CD8-positive, alpha-beta memory T cell (primary cell): ENCODE data around the gene HOXB5. TPM values are rescaled to one million over a fixed set of nuclear protein-coding genes. Genes with fewer than 3 reads are reported as not detected.

Source experiments
- CTCF ChIA-PET: fragments of 350-600 bp; sonication (Branson Sonifier 250); formaldehyde crosslinking; loops from one replicate; lab custom pipeline; 2021; ENCODE audit warnings: antibody characterized with exemption; lab: Charles Lee
- POLR2A ChIA-PET: fragments of 350-600 bp; sonication (Branson Sonifier 250); formaldehyde crosslinking; loops from one replicate; lab custom pipeline; 2021; ENCODE audit warnings: antibody characterized with exemption; lab: Charles Lee
- DNase-seq, 5 donors: peaks; one replicate each; pipeline versions ENCODE4 v3.0.0 to v3.0.0-alpha.2; 2020 to 2022; ENCODE audit warnings: mixed read lengths in 1 of 5
- H3K27ac ChIP-seq: one replicate; pipeline ENCODE4 v1.7.0; 2013; ENCODE audit warnings: low read depth, mild to moderate bottlenecking, low read length, moderate library complexity
- H3K27me3 ChIP-seq: 2 replicates; pipeline ENCODE4 v1.7.0; 2013; ENCODE audit warnings: low read length, mild to moderate bottlenecking; ENCODE audit not compliant: insufficient read depth, poor library complexity, severe bottlenecking
- H3K36me3 ChIP-seq: 2 replicates; pipeline ENCODE4 v1.7.0; 2013; ENCODE audit warnings: mild to moderate bottlenecking, low read length, moderate library complexity; ENCODE audit not compliant: insufficient read depth
- H3K4me1 ChIP-seq: 2 replicates; pipeline ENCODE4 v1.7.0; 2013; ENCODE audit warnings: mild to moderate bottlenecking, low read length, moderate library complexity; ENCODE audit not compliant: insufficient read depth
- H3K4me3 ChIP-seq: 2 replicates; pipeline ENCODE4 v1.7.0; 2013; ENCODE audit warnings: mild to moderate bottlenecking, low read length
- H3K9me3 ChIP-seq: 2 replicates; pipeline ENCODE4 v1.7.0; 2013; ENCODE audit warnings: mild to moderate bottlenecking, low read length
- H3K27ac Mint-ChIP-seq, 8 donors: one replicate each; pipeline ENCODE4 v1.8.0; 2020 to 2021; ENCODE audit warnings: mixed read lengths in 8 of 8, mild to moderate bottlenecking in 6 of 8, inconsistent platforms in 3 of 8, moderate library complexity in 3 of 8
- H3K27me3 Mint-ChIP-seq, 2 donors: one replicate each; pipeline ENCODE4 v1.8.0; 2020 to 2021; ENCODE audit warnings: mixed read lengths in 2 of 2, mild to moderate bottlenecking in 1 of 2, moderate library complexity in 1 of 2
- H3K36me3 Mint-ChIP-seq, 3 donors: one replicate each; pipeline ENCODE4 v1.8.0; 2020 to 2021; ENCODE audit warnings: mixed read lengths in 3 of 3, inconsistent platforms in 1 of 3, mild to moderate bottlenecking in 1 of 3
- H3K4me1 Mint-ChIP-seq, 3 donors: one replicate each; pipeline ENCODE4 v1.8.0; 2020 to 2021; ENCODE audit warnings: mixed read lengths in 3 of 3, inconsistent platforms in 1 of 3, mild to moderate bottlenecking in 1 of 3
- H3K4me3 Mint-ChIP-seq, 7 donors: one replicate each; pipeline ENCODE4 v1.8.0; 2020 to 2021; ENCODE audit warnings: mixed read lengths in 7 of 7, mild to moderate bottlenecking in 6 of 7, moderate library complexity in 4 of 7, inconsistent platforms in 2 of 7
- H3K9me3 Mint-ChIP-seq, 5 donors: one replicate each; pipeline ENCODE4 v1.8.0; 2020 to 2022; ENCODE audit warnings: mixed read lengths in 5 of 5, mild to moderate bottlenecking in 3 of 5, moderate library complexity in 2 of 5, inconsistent platforms in 1 of 5
- polyA plus RNA-seq: library from polyadenylated mRNA; unstranded; fragments of 300-500 nt; fragmentation: Illumina TruSeq; gene quantifications from one replicate; pipeline ENCODE4 v1.2.3, GENCODE V29; 2021
- total RNA-seq, 2 experiments: library from RNA; stranded (reverse); gene quantifications; one replicate each; pipeline ENCODE4 v1.2.3, GENCODE V29; 2021

HOXB5 gene
- total and polyA plus RNA-seq, 3 experiments from 2014 or later = not detected

DNA sequence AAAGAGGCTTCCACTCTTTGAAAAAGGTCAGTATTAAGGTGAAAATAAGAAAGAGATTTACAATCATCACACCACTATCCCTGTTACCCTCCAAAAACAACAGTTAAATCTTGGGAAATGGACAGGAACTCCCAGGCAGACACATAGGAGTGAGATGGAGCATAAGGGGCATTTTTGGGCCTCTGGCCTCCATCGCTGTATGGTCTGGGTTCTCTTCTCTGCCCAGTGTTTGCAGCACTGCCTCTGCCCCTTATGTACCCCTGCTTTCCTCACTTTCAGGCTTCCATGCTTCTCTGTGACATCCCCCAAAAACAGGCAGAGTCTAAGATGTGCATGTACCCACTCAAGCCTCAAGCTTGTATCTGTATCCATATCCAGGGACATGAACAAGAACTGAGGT, 48.0 kb downstream of the HOXB5 start:
- Histone ChIP-seq H3K27me3 (peaks cover 4% of the 10 kb centered on the region), H3K36me3 (no peaks in the 10 kb centered on the region), H3K4me3 (no peak overlapping the region), H3K4me1 (peaks cover 32% of the 10 kb centered on the region), H3K9me3 (no peaks in the 10 kb centered on the region), H3K27ac (peak overlapping the region; percentile 92)
- Mint-ChIP-seq H3K36me3 (peaks cover 0 to 27% (median 1%) of the 10 kb centered on the region in 3 donors), H3K27me3 (peaks cover 7 to 17% of the 10 kb centered on the region in 2 donors), H3K4me1 (peaks cover 22 to 61% (median 28%) of the 10 kb centered on the region in 3 donors), H3K27ac (peak overlapping the region; percentile 13 to 97 (median 82)), H3K9me3 (no peaks in the 10 kb centered on the region), H3K4me3 (peak overlapping the region; percentile 65 to 98 (median 92))
- ChIA-PET CTCF (no interaction called here), POLR2A (no interaction called here)
- DNase-seq = peak in 1 of 5 donors; percentile 4

DNA sequence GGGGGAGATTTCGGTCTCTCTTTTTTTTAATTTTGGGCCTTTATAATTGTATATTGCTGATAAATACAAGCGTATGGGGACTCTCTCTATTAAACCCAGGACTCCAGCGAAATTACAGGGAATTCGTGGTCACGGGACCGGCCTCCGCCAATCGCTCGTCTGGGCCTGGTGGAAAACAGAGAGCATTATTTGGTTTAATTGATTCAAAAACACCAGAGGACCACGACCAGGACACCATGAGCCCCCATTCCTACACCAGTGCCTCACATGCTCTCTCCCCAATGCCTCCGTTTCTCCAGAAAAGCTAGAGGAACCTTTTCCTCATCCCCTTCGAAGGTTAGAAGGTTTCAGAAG, 48.6 kb downstream of the HOXB5 start, which contains the start of gene HOXB2:
HOXB2 (minus strand) TSS at position 88 of the 354 bp plus-strand sequence. CDS start 198 bp downstream, outside the sequence.
- CTCF ChIA-PET = no interaction called here
- no peaks in the 10 kb centered on the region for H3K36me3 ChIP-seq
- peaks cover 4% of the 10 kb centered on the region for H3K27me3 ChIP-seq
- DNase-seq = peak in 1 of 5 donors; percentile 27
- H3K4me1 ChIP-seq = peaks cover 32% of the 10 kb centered on the region
- no peaks in the 10 kb centered on the region for H3K9me3 Mint-ChIP-seq
- POLR2A ChIA-PET = no interaction called here
- no peaks in the 10 kb centered on the region for H3K9me3 ChIP-seq
- peaks cover 7 to 19% of the 10 kb centered on the region in 2 donors for H3K27me3 Mint-ChIP-seq
- peak within 1 kb of the TSS; percentile 88 to 99 (median 95) for H3K4me3 Mint-ChIP-seq
- peaks cover 28 to 67% (median 28%) of the 10 kb centered on the region in 3 donors for H3K4me1 Mint-ChIP-seq
- H3K27ac Mint-ChIP-seq = peak within 1 kb of the TSS; percentile 85 to 97 (median 92)
- H3K27ac ChIP-seq = peak within 1 kb of the TSS; percentile 92
- peak within 1 kb of the TSS; percentile 81 for H3K4me3 ChIP-seq
- H3K36me3 Mint-ChIP-seq = peaks cover 0 to 27% (median 1%) of the 10 kb centered on the region in 3 donors

- peak overlapping the region; percentile 92 for H3K27ac ChIP-seq
- no peaks in the 10 kb centered on the region for H3K36me3 ChIP-seq
- peak overlapping the region; percentile 81 for H3K4me3 ChIP-seq
- ChIA-PET POLR2A (interaction anchor here (0.6 to 1.6 kb wide), 5 partner anchors 33 to 103 kb away, joined by 3 to 5 read pairs (median 4); partner anchors contain the start of gene HOXB5), CTCF (interaction anchor here (1.0 to 1.9 kb wide), 3 partner anchors 10 to 52 kb away, joined by 3 to 5 read pairs (median 4); no protein-coding TSS in a partner anchor)
- Mint-ChIP-seq H3K4me1 (peaks cover 28 to 70% (median 29%) of the 10 kb centered on the region in 3 donors), H3K27ac (peak overlapping the region; percentile 85 to 97 (median 92)), H3K4me3 (peak overlapping the region; percentile 88 to 99 (median 95)), H3K36me3 (peaks cover 0 to 23% (median 1%) of the 10 kb centered on the region in 3 donors), H3K9me3 (no peaks in the 10 kb centered on the region), H3K27me3 (peaks cover 7 to 22% of the 10 kb centered on the region in 2 donors)
- DNase-seq = peak in 4 of 5 donors; percentile 19 to 62 (median 38)
- H3K4me1 ChIP-seq = peaks cover 32% of the 10 kb centered on the region
- H3K9me3 ChIP-seq = no peaks in the 10 kb centered on the region
- H3K27me3 ChIP-seq = peaks cover 4% of the 10 kb centered on the region
Observed at GRCh38 chr17:48544349-48545021, 49.1 kb downstream of the HOXB5 start.

DNA sequence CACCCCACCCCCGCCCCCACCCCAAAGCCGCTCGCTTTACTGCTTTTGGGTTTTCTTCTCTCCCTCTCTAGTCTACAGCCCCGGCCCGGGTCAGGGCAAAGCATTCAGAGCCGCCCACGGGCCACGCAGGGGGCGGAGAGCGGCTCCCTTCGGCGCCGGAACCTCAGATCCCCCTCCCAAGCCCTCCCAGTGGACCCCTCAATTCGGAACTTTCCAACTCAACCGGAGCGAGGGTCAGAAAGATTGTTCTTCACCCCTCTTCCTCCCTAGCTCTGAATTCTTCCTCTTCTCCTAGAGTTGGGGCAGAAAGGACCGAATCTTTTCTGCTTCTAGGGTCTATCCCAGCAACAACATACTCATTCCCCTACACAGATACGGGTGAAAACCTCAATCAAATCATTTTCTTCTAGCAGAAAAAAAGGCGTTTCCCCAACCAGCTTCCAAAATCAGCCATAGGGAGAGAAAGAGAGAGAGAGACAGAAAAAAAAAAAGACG, 49.7 kb downstream of the HOXB5 start:
- POLR2A ChIA-PET = interaction anchor here (0.6 to 1.6 kb wide), 5 partner anchors 34 to 103 kb away, joined by 3 to 5 read pairs (median 4); partner anchors contain the start of gene HOXB5
- Histone ChIP-seq H3K9me3 (no peaks in the 10 kb centered on the region), H3K4me3 (peak overlapping the region; percentile 81), H3K27me3 (peaks cover 4% of the 10 kb centered on the region), H3K27ac (peak overlapping the region; percentile 92), H3K4me1 (peaks cover 30% of the 10 kb centered on the region), H3K36me3 (no peaks in the 10 kb centered on the region)
- CTCF ChIA-PET = interaction anchor here (1.0 to 1.9 kb wide), 3 partner anchors 9 to 52 kb away, joined by 3 to 5 read pairs (median 4); no protein-coding TSS in a partner anchor
- Mint-ChIP-seq H3K4me1 (peaks cover 28 to 70% (median 29%) of the 10 kb centered on the region in 3 donors), H3K4me3 (peak overlapping the region; percentile 88 to 99 (median 95)), H3K9me3 (no peaks in the 10 kb centered on the region), H3K27me3 (peaks cover 7 to 22% of the 10 kb centered on the region in 2 donors), H3K27ac (peak overlapping the region; percentile 85 to 97 (median 92)), H3K36me3 (peaks cover 0 to 23% (median 0%) of the 10 kb centered on the region in 3 donors)
- peak in 2 of 5 donors; percentile 6 to 49 for DNase-seq

DNA sequence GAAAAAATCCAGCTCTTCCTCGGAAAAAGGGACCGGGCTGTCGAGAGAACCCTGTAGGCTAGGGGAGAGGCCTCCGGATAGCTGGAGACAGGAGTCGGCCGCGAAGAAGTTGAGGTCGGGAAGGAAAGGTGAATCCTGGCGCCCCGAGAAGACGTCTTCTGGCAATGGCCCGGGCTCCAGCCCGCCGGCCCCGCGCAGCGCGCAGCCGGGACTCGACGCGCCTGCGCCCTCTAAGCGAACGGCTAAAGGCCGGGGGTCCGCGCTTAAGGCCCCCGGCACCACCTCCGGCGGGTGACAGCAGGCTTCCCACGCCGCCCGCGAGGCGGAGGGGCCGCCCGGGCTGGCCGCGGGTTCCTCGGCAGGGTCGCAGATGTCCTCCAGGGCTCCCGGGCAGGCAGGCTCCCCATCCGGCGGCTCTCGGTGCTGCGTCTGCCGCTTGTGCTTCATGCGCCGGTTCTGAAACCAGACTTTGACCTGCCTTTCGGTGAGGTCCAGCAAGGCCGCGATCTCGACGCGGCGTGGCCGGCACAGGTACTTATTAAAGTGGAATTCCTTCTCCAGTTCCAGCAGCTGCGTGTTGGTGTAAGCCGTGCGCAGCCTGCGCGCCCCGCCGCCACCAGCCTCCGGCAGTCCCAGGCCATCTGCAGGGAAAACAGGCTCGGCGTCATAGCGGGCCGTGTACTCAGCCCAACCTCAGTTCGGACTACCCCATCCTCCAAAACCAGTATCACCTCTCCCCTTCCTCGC, 50.3 kb downstream of the HOXB5 start:
- ChIA-PET POLR2A (interaction anchor here (1.2 to 1.6 kb wide), 5 partner anchors 34 to 102 kb away, joined by 4 to 5 read pairs (median 4); no protein-coding TSS in a partner anchor), CTCF (interaction anchor here (1.0 to 1.9 kb wide), 4 partner anchors 8 to 51 kb away, joined by 3 to 5 read pairs (median 4); no protein-coding TSS in a partner anchor)
- DNase-seq = peak; percentile 32 to 75 (median 48)
- peak overlapping the region; percentile 92 for H3K27ac ChIP-seq
- Mint-ChIP-seq H3K36me3 (peaks cover 0 to 23% (median 0%) of the 10 kb centered on the region in 3 donors), H3K4me1 (peaks cover 24 to 66% (median 29%) of the 10 kb centered on the region in 3 donors), H3K4me3 (peak overlapping the region; percentile 88 to 99 (median 95)), H3K9me3 (no peaks in the 10 kb centered on the region), H3K27ac (peak overlapping the region; percentile 85 to 100 (median 94)), H3K27me3 (peaks cover 7 to 22% of the 10 kb centered on the region in 2 donors)
- peak overlapping the region; percentile 81 for H3K4me3 ChIP-seq
- H3K27me3 ChIP-seq = peaks cover 4% of the 10 kb centered on the region
- peaks cover 25% of the 10 kb centered on the region for H3K4me1 ChIP-seq
- no peaks in the 10 kb centered on the region for H3K9me3 ChIP-seq
- H3K36me3 ChIP-seq = no peaks in the 10 kb centered on the region

GRCh38 chr17:48542698-48543106, 50.9 kb downstream of the HOXB5 start:
- Mint-ChIP-seq H3K36me3 (peaks cover 0 to 23% (median 0%) of the 10 kb centered on the region in 3 donors), H3K4me1 (peaks cover 18 to 60% (median 26%) of the 10 kb centered on the region in 3 donors), H3K27me3 (peaks cover 7 to 22% of the 10 kb centered on the region in 2 donors), H3K9me3 (no peaks in the 10 kb centered on the region), H3K4me3 (peak overlapping the region; percentile 87 to 99 (median 92)), H3K27ac (peak overlapping the region; percentile 85 to 100 (median 94))
- peak in 1 of 5 donors; percentile 42 for DNase-seq
- Histone ChIP-seq H3K27me3 (peaks cover 4% of the 10 kb centered on the region), H3K4me3 (peak overlapping the region; percentile 81), H3K27ac (peak overlapping the region; percentile 92), H3K36me3 (no peaks in the 10 kb centered on the region), H3K4me1 (peaks cover 21% of the 10 kb centered on the region), H3K9me3 (no peaks in the 10 kb centered on the region)
- ChIA-PET CTCF (interaction anchor here (1.7 to 1.9 kb wide), 3 partner anchors 13 to 50 kb away, joined by 3 to 5 read pairs (median 4); no protein-coding TSS in a partner anchor), POLR2A (interaction anchor here (1.2 to 1.4 kb wide), 3 partner anchors 36 to 50 kb away, joined by 4 to 5 read pairs (median 4); no protein-coding TSS in a partner anchor)

DNA sequence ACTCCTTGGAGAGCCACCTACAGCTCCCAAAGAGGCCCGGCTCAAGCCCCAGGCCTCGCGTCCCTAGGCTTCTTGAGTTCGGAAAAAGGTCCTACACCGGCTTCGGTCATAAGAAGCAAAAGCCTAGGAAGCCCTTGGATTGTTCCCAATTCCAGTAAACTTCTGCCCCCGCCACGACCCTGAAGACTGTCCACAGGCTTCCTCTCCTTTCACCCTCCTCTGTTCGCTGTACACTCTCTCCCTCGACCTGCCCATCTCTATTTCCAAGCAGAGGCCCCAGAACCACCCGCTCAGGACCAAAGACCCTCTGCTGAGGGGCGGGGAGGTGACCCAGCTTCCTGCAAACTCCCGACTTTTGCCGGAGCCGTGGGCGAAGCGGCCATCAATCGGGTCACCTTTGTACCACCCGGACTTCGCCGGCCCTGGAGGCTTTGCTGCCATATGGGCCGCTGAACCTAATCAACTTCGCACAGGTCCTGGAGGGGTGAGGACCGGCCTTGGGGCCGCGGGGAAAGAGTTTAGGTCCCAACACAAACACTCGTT, 51.4 kb downstream of the HOXB5 start:
- no peaks in the 10 kb centered on the region for H3K36me3 ChIP-seq
- DNase-seq = peak in 2 of 5 donors; percentile 5 to 46
- H3K27ac Mint-ChIP-seq = peak overlapping the region; percentile 85 to 100 (median 96)
- H3K4me1 ChIP-seq = peaks cover 16% of the 10 kb centered on the region
- peaks cover 7 to 22% of the 10 kb centered on the region in 2 donors for H3K27me3 Mint-ChIP-seq
- H3K36me3 Mint-ChIP-seq = peaks cover 0 to 23% (median 0%) of the 10 kb centered on the region in 3 donors
- peak overlapping the region; percentile 87 to 99 (median 92) for H3K4me3 Mint-ChIP-seq
- ChIA-PET CTCF (interaction anchor here (0.8 to 1.8 kb wide), 5 partner anchors 13 to 36 kb away, joined by 3 to 4 read pairs (median 3); no protein-coding TSS in a partner anchor), POLR2A (interaction anchor here (0.6 to 1.2 kb wide), 4 partner anchors 29 to 73 kb away, joined by 3 to 4 read pairs (median 4); partner anchors contain the start of gene HOXB8)
- H3K4me3 ChIP-seq = peak overlapping the region; percentile 81
- H3K9me3 ChIP-seq = no peaks in the 10 kb centered on the region
- peaks cover 15 to 55% (median 24%) of the 10 kb centered on the region in 3 donors for H3K4me1 Mint-ChIP-seq
- peak overlapping the region; percentile 92 for H3K27ac ChIP-seq
- no peaks in the 10 kb centered on the region for H3K9me3 Mint-ChIP-seq
- peaks cover 4% of the 10 kb centered on the region for H3K27me3 ChIP-seq
